Peyer's patch (tissue), 4 donors: ENCODE data around the gene DMKN. TPM values are rescaled to one million over a fixed set of nuclear protein-coding genes. Genes with fewer than 3 reads are reported as not detected.

Source experiments
- DNase-seq, 3 donors: peaks; one replicate each; pipeline ENCODE4 v3.0.0-alpha.2; 2017 to 2019
- H3K27ac ChIP-seq, 4 donors: fragments of 200-600 bp; sonication (generic); one replicate each; pipeline ENCODE4 v1.5.1; 2016 to 2019
- H3K27me3 ChIP-seq, 2 donors: fragments of 200-600 bp; sonication (generic); one replicate each; pipeline ENCODE4 v1.5.1; 2019
- H3K36me3 ChIP-seq, 3 donors: fragments of 200-600 bp; sonication (generic); one replicate each; pipeline ENCODE4 v1.5.1; 2016 to 2019
- H3K4me1 ChIP-seq, 4 donors: fragments of 200-600 bp; sonication (generic); one replicate each; pipeline ENCODE4 v1.5.1; 2016 to 2019
- H3K4me3 ChIP-seq, 4 donors: fragments of 200-600 bp; sonication (generic); 1 replicate in 3 of 4; 2 replicates in 1 of 4; pipeline ENCODE4 v1.5.1; 2016 to 2019; ENCODE audit warnings: mild to moderate bottlenecking in 1 of 4
- H3K9me3 ChIP-seq, 4 donors: fragments of 200-600 bp; sonication (generic); one replicate each; pipeline ENCODE4 v1.5.1; 2016 to 2019; ENCODE audit warnings: mild to moderate bottlenecking in 1 of 4
- CTCF ChIP-seq, 6 experiments: fragments of 450-650 bp in 4 of 6; fragments of 200-600 bp in 2 of 6; sonication (generic) in 1 of 6; IDR thresholded peaks; one replicate each; pipeline ENCODE4 v1.5.1; 2017 to 2019; ENCODE audit warnings: antibody characterized with exemption in 6 of 6, mild to moderate bottlenecking in 3 of 6, moderate library complexity in 1 of 6
- POLR2A ChIP-seq, 2 donors: fragments of 450-650 bp; IDR thresholded peaks; one replicate each; pipeline ENCODE4 v1.5.1; 2017; ENCODE audit warnings: antibody characterized with exemption in 2 of 2, mild to moderate bottlenecking in 2 of 2, moderate library complexity in 2 of 2
- total RNA-seq, 4 donors: library from RNA; depleted of rRNA; stranded (reverse); fragments of >200 nt; gene quantifications; one replicate each; pipeline ENCODE4 v1.1.0, GENCODE V29; 2016

DMKN gene
- total RNA-seq, 4 donors from 2014 or later, result 1.9 to 29.7 (median 10.7) TPM; not detected in 1

DNA sequence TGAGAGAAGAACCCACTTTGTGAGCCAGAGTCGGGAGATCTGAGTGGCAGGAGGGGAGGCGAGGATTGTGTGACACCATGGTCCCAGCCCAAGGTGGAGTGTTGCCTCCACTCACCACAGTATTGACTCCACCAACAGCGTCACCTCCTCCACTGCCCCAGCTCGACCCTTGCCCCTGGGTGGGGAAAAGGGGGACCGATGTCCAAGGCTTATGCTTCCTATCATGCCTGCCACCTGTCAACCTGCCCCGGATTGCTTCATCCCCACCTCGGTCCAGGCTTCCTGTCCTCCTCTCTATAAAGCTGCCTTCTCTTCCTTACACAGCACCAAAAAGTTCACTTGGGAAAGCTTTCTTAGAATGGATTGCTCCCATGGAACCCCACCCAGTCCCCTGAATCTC is 7.4 kb downstream of the DMKN start:
- Histone ChIP-seq H3K27ac (no peak overlapping the region), H3K36me3 (no peaks in the 10 kb centered on the region), H3K4me1 (peaks cover 0 to 13% (median 3%) of the 10 kb centered on the region in 4 donors), H3K4me3 (no peak overlapping the region), H3K27me3 (no peaks in the 10 kb centered on the region), H3K9me3 (no peaks in the 10 kb centered on the region)
- TF ChIP-seq POLR2A (IDR thresholded peaks at IDR 0.05) (no peak), CTCF (IDR thresholded peaks at IDR 0.05) (no peak)
- DNase-seq, result no peak

DNA sequence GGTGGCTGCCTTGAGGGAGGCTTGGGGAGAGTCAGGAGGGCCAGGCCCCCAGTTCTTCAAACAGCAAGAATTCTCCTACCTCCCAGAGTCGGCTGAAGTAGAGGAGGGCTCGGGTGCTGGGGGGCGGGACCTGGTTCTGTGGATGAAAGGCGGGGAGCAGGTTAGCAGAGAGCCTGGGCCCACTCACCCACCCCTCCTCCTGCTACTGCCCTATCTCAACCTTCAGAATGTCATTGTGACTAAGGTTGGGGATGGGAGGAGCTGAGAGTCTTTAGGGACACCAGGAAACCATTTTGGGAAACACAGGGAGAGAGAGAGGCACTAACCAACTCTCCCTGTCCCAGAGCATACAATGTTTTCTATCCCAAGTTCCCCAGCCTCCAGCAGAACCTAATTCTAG is 10.7 kb downstream of the DMKN start:
- Histone ChIP-seq H3K9me3 (no peaks in the 10 kb centered on the region), H3K27ac (no peak overlapping the region), H3K4me1 (no peaks in the 10 kb centered on the region), H3K36me3 (no peaks in the 10 kb centered on the region), H3K27me3 (no peaks in the 10 kb centered on the region), H3K4me3 (no peak overlapping the region)
- no peak for TF ChIP-seq POLR2A (IDR thresholded peaks at IDR 0.05)
- no peak for TF ChIP-seq CTCF (IDR thresholded peaks at IDR 0.05)
- no peak for DNase-seq

- no peaks in the 10 kb centered on the region for H3K36me3 ChIP-seq
- no peaks in the 10 kb centered on the region for H3K9me3 ChIP-seq
- no peaks in the 10 kb centered on the region for H3K4me1 ChIP-seq
- H3K4me3 ChIP-seq, result no peak overlapping the region
- no peak for DNase-seq
- H3K27ac ChIP-seq, result no peak overlapping the region
- no peak for TF ChIP-seq CTCF (IDR thresholded peaks at IDR 0.05)
- no peak for TF ChIP-seq POLR2A (IDR thresholded peaks at IDR 0.05)
- no peaks in the 10 kb centered on the region for H3K27me3 ChIP-seq
Measured at GRCh38 chr19:35501684-35502083, 11.8 kb downstream of the DMKN start.

GRCh38 chr19:35500611-35501010 is 12.8 kb downstream of the DMKN start:
- Histone ChIP-seq H3K9me3 (no peaks in the 10 kb centered on the region), H3K36me3 (no peaks in the 10 kb centered on the region), H3K4me1 (no peaks in the 10 kb centered on the region), H3K27ac (no peak overlapping the region), H3K4me3 (no peak overlapping the region), H3K27me3 (no peaks in the 10 kb centered on the region)
- no peak for DNase-seq
- no peak for TF ChIP-seq POLR2A (IDR thresholded peaks at IDR 0.05)
- no peak for TF ChIP-seq CTCF (IDR thresholded peaks at IDR 0.05)

DNA sequence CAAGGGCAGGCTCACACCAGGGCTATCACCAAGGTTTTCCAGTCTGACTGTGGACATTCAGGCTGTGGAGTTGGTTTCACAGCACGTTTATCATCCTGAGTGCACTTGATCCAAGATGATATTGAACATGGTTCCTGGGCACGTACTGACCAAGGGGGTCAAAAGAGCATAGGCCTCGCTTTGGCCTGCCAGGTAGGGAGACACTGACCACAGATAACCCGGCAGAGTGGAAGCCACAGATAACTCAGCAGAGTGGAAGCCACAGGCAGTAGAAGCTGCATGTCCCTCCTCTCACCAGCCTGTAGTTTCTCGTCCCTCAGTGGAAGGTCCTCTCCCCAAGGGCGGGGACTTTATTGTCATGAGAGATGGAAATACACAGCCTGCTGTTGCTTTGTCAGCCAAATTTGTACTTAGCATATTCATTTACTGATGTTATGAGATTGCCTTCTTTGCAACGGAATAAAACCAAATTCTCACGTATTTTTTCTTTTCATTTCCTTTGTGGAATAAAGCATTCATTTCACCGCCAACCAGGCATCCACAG is 14.4 kb downstream of the DMKN start:
- Histone ChIP-seq H3K9me3 (no peaks in the 10 kb centered on the region), H3K27ac (no peak overlapping the region), H3K4me3 (no peak overlapping the region), H3K27me3 (no peaks in the 10 kb centered on the region), H3K4me1 (no peaks in the 10 kb centered on the region), H3K36me3 (no peaks in the 10 kb centered on the region)
- no peak for TF ChIP-seq CTCF (IDR thresholded peaks at IDR 0.05)
- no peak for TF ChIP-seq POLR2A (IDR thresholded peaks at IDR 0.05)
- DNase-seq, result no peak

DNA sequence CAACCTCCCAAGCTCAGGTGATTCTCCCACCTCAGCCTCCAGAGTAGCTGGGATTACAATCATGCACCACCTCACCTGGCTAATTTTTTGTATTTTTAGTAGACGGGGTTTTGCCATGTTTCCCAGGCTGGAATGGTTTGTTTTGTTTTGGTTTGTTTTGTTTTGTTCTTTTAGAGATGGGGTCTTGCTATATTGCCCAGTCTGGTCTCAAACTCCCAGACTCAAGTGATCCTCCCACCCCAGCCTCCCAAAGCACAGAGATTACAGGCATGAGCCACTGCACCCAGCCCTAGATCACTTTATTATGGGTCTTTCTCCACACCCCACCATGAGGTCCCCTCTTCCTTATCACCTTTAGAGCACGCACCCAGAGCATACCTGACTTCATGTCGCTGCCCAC is 15.2 kb downstream of the DMKN start:
- Histone ChIP-seq H3K4me3 (no peak overlapping the region), H3K4me1 (no peaks in the 10 kb centered on the region), H3K27ac (no peak overlapping the region), H3K27me3 (no peaks in the 10 kb centered on the region), H3K9me3 (no peaks in the 10 kb centered on the region), H3K36me3 (no peaks in the 10 kb centered on the region)
- DNase-seq, result no peak
- TF ChIP-seq POLR2A (IDR thresholded peaks at IDR 0.05) (no peak), CTCF (IDR thresholded peaks at IDR 0.05) (no peak)
